H1 (cell line): ENCODE data around the gene PTBP1.
"Not testable (repeated sequence)": the region's sequence is repeated elsewhere in the genome, so short reads cannot be mapped to it uniquely, and the experiment has no call there.

Experiments
- CHD2 ChIP-seq: IDR thresholded peaks from 2 replicates; pipeline ENCODE4 v1.6.1; 2012; ENCODE audit warnings: low read length, improper control_type of control experiment
- CTCF ChIP-seq, 3 experiments: IDR thresholded peaks; 1 replicate in 2 of 3; 2 replicates in 1 of 3; pipeline versions ENCODE4 v1.5.1 to v1.6.1; 2011; ENCODE audit warnings: low read length in 3 of 3, mild to moderate bottlenecking in 3 of 3, inconsistent platforms in 2 of 3, low read depth in 1 of 3, moderate library complexity in 1 of 3; ENCODE audit not compliant: insufficient read depth in 1 of 3; ENCODE audit errors: control extremely low read depth in 1 of 3
- EGR1 ChIP-seq: IDR thresholded peaks from 2 replicates; pipeline ENCODE4 v1.6.1; 2011; ENCODE audit warnings: low read depth, low read length, borderline replicate concordance
- GTF2F1 ChIP-seq: IDR thresholded peaks from 2 replicates; pipeline ENCODE4 v1.6.1; 2012; ENCODE audit warnings: low read depth, low read length, improper control_type of control experiment, borderline replicate concordance
- POLR2A ChIP-seq, 2 experiments: IDR thresholded peaks; 1 replicate in 1 of 2; 2 replicates in 1 of 2; pipeline ENCODE4 v1.6.1; 2011; ENCODE audit warnings: low read depth in 2 of 2, low read length in 2 of 2, mild to moderate bottlenecking in 2 of 2; ENCODE audit errors: control extremely low read depth in 1 of 2
- POLR2AphosphoS5 ChIP-seq: IDR thresholded peaks from 2 replicates; pipeline ENCODE4 v1.6.1; 2011; ENCODE audit warnings: low read depth, low read length
- USF2 ChIP-seq: IDR thresholded peaks from 2 replicates; pipeline ENCODE4 v1.6.1; 2011; ENCODE audit warnings: low read length, improper control_type of control experiment

- TF ChIP-seq EGR1; CHD2; CTCF (IDR thresholded peaks at IDR 0.05; ENCODE audit: control extremely low read depth in 1 of 3, insufficient read depth in 1 of 3, low read depth in 1 of 3, low read length in 3 of 3); USF2; POLR2AphosphoS5; POLR2A (IDR thresholded peaks at IDR 0.05; ENCODE audit: control extremely low read depth in 1 of 2, low read depth in 2 of 2, low read length in 2 of 2); GTF2F1: not testable (repeated sequence)
Measured at GRCh38 chr19:820212-820611, 23.0 kb downstream of the PTBP1 start.
